ENCODE data around the gene CEACAM8.

- TF ChIP-seq GATA2 (IDR thresholded peaks at IDR 0.05; ENCODE audit: low read depth, low read length) (no peak), GATA3 (IDR thresholded peaks at IDR 0.05; ENCODE audit: low read depth, low read length) (no peak)
Observed at GRCh38 chr19:42547929-42548328, 46.8 kb downstream of the CEACAM8 start.
